Mesodermal cell (in vitro differentiated cells): Measurements from ENCODE around the gene ZNF585A.
"Not testable (repeated sequence)": the region's sequence is repeated elsewhere in the genome, so short reads cannot be mapped to it uniquely, and the experiment has no call there.

Experiments
- H3K27ac ChIP-seq: 2 replicates; pipeline ENCODE4 v1.7.0; 2013; ENCODE audit warnings: mild to moderate bottlenecking, low read depth, low read length, moderate library complexity; ENCODE audit not compliant: severe bottlenecking
- H3K36me3 ChIP-seq: 2 replicates; pipeline ENCODE4 v1.7.1; 2013; ENCODE audit warnings: mild to moderate bottlenecking, low read length, moderate library complexity; ENCODE audit not compliant: control insufficient read depth, insufficient read depth
- H3K4me1 ChIP-seq: one replicate; pipeline ENCODE4 v1.7.1; 2013; ENCODE audit warnings: mild to moderate bottlenecking, low read length; ENCODE audit not compliant: insufficient read depth, control insufficient read depth, poor library complexity, severe bottlenecking
- H3K4me3 ChIP-seq: 2 replicates; pipeline ENCODE4 v1.7.0; 2013; ENCODE audit warnings: low read length, control low read depth, mild to moderate bottlenecking; ENCODE audit not compliant: insufficient read depth, poor library complexity, severe bottlenecking; ENCODE audit errors: extremely low read depth
- H3K9me3 ChIP-seq: 2 replicates; pipeline ENCODE4 v1.7.1; 2013; ENCODE audit warnings: mild to moderate bottlenecking, low read length, moderate library complexity; ENCODE audit not compliant: control insufficient read depth
- WGBS, 2 experiments: methylation state at CpG; one replicate each; pipeline ENCODE4 v1.1.5; 2013; ENCODE audit warnings: missing lambda C conversion rate in 2 of 2; ENCODE audit not compliant: insufficient coverage in 2 of 2; 5-methylcytosine and 5-hydroxymethylcytosine counted together

The ZNF585A gene

GRCh38 chr19:37165635-37166034, 6.9 kb downstream of the ZNF585A start:
- Histone ChIP-seq H3K4me3 (no peak overlapping the region), H3K36me3 (peaks cover 19% of the 10 kb centered on the region)
- WGBS, 2 experiments = 100% methylated on average over 1 of the region's 1 CpG; no CpG with 5 or more reads in 1 of the 2 experiments

GRCh38 chr19:37160153-37160552, 12.3 kb downstream of the ZNF585A start:
- Histone ChIP-seq H3K27ac (no peak overlapping the region), H3K4me3 (no peak overlapping the region), H3K9me3 (peaks cover 35% of the 10 kb centered on the region), H3K4me1 (no peaks in the 10 kb centered on the region), H3K36me3 (peaks cover 12% of the 10 kb centered on the region)
- no CpG with 5 or more reads among the region's 1 CpG for WGBS, 2 experiments

More at GRCh38 chr19:37165635-37166034, 6.9 kb downstream of the ZNF585A start:
- H3K27ac ChIP-seq = no peak overlapping the region
- H3K4me1 ChIP-seq = no peaks in the 10 kb centered on the region
- H3K9me3 ChIP-seq = peaks cover 33% of the 10 kb centered on the region

- peaks cover 3% of the 10 kb centered on the region for H3K36me3 ChIP-seq
- WGBS, 2 experiments = 72% methylated on average over 2 of the region's 3 CpGs; no CpG with 5 or more reads in 1 of the 2 experiments
- no peak overlapping the region for H3K27ac ChIP-seq
- peaks cover 63% of the 10 kb centered on the region for H3K9me3 ChIP-seq
- no peaks in the 10 kb centered on the region for H3K4me1 ChIP-seq
- H3K4me3 ChIP-seq = no peak overlapping the region
Measured at GRCh38 chr19:37148214-37148613, 24.3 kb downstream of the ZNF585A start.

GRCh38 chr19:37136111-37136510, 36.4 kb downstream of the ZNF585A start:
- H3K27ac ChIP-seq = no peak overlapping the region
- H3K9me3 ChIP-seq = peaks cover 74% of the 10 kb centered on the region
- no peaks in the 10 kb centered on the region for H3K36me3 ChIP-seq
- H3K4me1 ChIP-seq = no peaks in the 10 kb centered on the region
- no CpG with 5 or more reads among the region's 1 CpG for WGBS, 2 experiments
- H3K4me3 ChIP-seq = no peak overlapping the region

GRCh38 chr19:37128821-37129177, 43.7 kb downstream of the ZNF585A start:
- WGBS, 2 experiments = no CpG with 5 or more reads among the region's 3 CpGs
- Histone ChIP-seq H3K4me1 (no peaks in the 10 kb centered on the region), H3K4me3 (no peak overlapping the region), H3K36me3 (peaks cover 19% of the 10 kb centered on the region), H3K27ac (no peak overlapping the region), H3K9me3 (peaks cover 87% of the 10 kb centered on the region)

- H3K27ac ChIP-seq = no peak overlapping the region
- peaks cover 19% of the 10 kb centered on the region for H3K36me3 ChIP-seq
- H3K4me3 ChIP-seq = no peak overlapping the region
- 96 to 100% methylated on average over 3 to 5 of the region's 12 CpGs for WGBS, 2 experiments
- H3K4me1 ChIP-seq = no peaks in the 10 kb centered on the region
- peaks cover 83% of the 10 kb centered on the region for H3K9me3 ChIP-seq
Measured at GRCh38 chr19:37127999-37128820, 44.3 kb downstream of the ZNF585A start.

- H3K36me3 ChIP-seq, H3K4me1 ChIP-seq, H3K27ac ChIP-seq, H3K4me3 ChIP-seq: not testable (repeated sequence)
- no CpG with 5 or more reads among the region's 3 CpGs for WGBS, 2 experiments
- H3K9me3 ChIP-seq = peaks cover 34% of the 10 kb centered on the region
Measured at GRCh38 chr19:37122093-37122492, 50.4 kb downstream of the ZNF585A start.

GRCh38 chr19:37114001-37114400, 58.5 kb downstream of the ZNF585A start:
- Histone ChIP-seq H3K4me3 (no peak overlapping the region), H3K4me1 (no peaks in the 10 kb centered on the region), H3K27ac (no peak overlapping the region), H3K9me3 (peaks cover 45% of the 10 kb centered on the region), H3K36me3 (peaks cover 5% of the 10 kb centered on the region)
- WGBS, 2 experiments = 87 to 96% methylated on average over 3 to 5 of the region's 9 CpGs

- H3K4me1 ChIP-seq, H3K4me3 ChIP-seq: not testable (repeated sequence)
- 17 to 89% methylated on average over 1 to 5 of the region's 7 CpGs for WGBS, 2 experiments
Measured at GRCh38 chr19:37111753-37112152, 60.7 kb downstream of the ZNF585A start.

GRCh38 chr19:37104135-37104534, 68.4 kb downstream of the ZNF585A start:
- peaks cover 33% of the 10 kb centered on the region for H3K9me3 ChIP-seq
- not testable (repeated sequence) for H3K36me3 ChIP-seq, H3K4me3 ChIP-seq, H3K27ac ChIP-seq, H3K4me1 ChIP-seq
- no CpG with 5 or more reads among the region's 5 CpGs for WGBS, 2 experiments

More at GRCh38 chr19:37111753-37112152, 60.7 kb downstream of the ZNF585A start:
- peaks cover 52% of the 10 kb centered on the region for H3K9me3 ChIP-seq
- H3K36me3 ChIP-seq, H3K27ac ChIP-seq: not testable (repeated sequence)

GRCh38 chr19:37098570-37098969, 73.9 kb downstream of the ZNF585A start:
- H3K9me3 ChIP-seq = peaks cover 38% of the 10 kb centered on the region
- no peak overlapping the region for H3K27ac ChIP-seq
- H3K4me1 ChIP-seq = no peaks in the 10 kb centered on the region
- peaks cover under 1% of the 10 kb centered on the region for H3K36me3 ChIP-seq
- no CpG with 5 or more reads among the region's 1 CpG for WGBS, 2 experiments
- H3K4me3 ChIP-seq = no peak overlapping the region
